ENCODE data around the gene LRRC4C.
"Not testable (repeated sequence)": the region's sequence is repeated elsewhere in the genome, so short reads cannot be mapped to it uniquely, and the experiment has no call there.

LRRC4C gene

GRCh38 chr11:40877256-40877655 lies 582.2 kb downstream of the LRRC4C start:
- no peak for DNase-seq (ENCODE audit: low read depth in 2 of 2)

DNA sequence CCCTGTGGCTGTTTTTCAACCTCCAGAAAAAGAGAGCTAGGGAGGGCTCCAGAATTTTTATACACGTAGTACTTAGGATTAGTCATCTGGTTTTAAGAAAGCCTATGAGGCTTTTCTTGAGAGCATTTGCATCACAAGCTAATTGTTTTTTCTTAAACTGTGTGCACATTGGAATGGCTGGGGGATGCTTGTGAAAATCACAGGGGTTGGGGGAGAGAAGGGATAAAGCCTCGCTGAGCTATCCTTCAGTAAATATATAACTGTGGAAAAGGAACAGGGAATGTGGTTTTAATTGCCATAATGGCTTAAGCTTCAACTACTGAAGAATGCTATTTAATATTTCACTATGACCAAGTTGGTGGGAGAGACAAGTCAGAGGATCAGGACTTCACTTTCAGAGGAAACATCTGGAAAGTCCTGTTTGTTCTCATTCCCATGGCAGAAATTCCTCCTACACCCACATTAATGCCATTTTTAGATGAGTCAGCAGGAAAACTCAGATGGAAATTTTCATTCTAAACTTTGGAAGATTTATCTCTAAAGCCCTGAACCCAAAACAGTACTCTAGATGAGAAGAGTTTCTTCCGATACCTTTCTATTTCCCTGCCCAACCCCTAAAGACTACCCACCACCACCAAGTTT lies 591.3 kb downstream of the LRRC4C start:
- no peak for DNase-seq (ENCODE audit: low read depth in 2 of 2)

DNA sequence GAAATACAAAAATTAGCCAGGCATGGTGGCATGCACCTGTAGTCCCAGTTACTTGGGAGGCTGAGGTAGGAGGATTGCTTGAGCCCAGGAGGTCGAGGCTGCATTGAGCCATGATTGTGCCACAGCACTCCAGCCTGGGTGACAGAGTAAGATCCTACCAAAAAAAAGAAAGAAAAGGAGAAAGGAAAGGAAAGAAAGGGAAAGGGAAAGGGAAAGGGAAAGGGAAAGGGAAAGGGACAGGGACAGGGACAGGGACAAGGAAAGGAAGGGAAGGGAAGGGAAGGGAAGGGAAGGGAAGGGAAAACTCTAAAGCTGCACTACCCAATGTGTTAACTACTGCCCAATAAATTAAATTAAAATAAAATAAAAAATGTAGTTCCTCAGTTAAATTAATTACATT lies 601.7 kb downstream of the LRRC4C start:
- DNase-seq (ENCODE audit: low read depth in 2 of 2) = not testable (repeated sequence)

DNA sequence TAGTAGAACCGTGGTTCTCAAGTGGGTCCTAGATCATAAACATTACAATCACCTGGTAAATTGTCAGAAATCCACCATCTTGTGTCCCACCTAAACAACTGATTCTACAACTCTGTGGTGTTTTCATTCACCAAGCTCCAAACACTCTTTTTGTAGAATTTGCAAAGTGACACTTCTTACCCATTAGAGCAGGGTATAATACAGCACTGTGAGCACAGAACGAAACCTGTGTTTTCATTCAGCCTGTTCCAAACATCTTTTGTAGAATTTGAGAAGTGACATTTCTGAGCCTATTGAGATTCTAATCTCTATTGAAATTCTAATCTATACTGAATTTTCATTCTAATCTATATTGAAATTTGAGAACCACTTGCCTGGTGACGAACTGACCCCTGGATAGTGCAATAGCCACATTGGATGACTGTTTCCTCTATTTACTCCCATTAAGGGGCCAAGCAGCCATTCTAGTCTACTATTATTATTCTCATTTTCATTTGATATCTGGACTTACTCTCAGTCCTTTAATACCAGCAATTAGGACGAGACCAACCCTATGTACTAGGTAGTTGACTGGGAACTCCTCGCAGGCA lies 616.6 kb downstream of the LRRC4C start:
- DNase-seq (ENCODE audit: low read depth in 2 of 2) = no peak

GRCh38 chr11:40841231-40841630 lies 618.2 kb downstream of the LRRC4C start:
- DNase-seq (ENCODE audit: low read depth in 2 of 2) = no peak

DNA sequence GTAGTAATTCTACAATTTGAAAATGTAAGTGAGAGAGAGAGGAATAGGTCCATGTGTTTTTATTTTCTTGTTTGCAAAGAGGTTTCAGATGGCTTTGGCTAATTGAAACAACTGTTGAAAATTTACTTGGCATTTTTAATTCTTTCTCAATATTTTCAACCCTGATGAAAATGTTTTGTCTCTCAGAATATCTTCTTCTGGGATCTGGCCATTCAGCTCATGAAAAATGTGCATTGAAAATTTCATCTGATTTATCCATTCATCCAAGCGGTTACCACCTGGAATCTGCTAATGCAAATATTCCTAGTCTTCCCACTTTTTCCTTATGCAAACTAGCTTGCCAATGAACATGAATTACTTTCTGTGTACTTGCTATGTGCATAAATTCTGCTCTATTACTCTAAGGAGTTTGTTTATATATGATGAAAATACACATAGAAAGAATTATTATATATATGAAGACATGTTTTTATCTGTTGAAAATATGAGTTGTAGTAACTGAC lies 621.2 kb downstream of the LRRC4C start:
- no peak for DNase-seq (ENCODE audit: low read depth in 2 of 2)

DNA sequence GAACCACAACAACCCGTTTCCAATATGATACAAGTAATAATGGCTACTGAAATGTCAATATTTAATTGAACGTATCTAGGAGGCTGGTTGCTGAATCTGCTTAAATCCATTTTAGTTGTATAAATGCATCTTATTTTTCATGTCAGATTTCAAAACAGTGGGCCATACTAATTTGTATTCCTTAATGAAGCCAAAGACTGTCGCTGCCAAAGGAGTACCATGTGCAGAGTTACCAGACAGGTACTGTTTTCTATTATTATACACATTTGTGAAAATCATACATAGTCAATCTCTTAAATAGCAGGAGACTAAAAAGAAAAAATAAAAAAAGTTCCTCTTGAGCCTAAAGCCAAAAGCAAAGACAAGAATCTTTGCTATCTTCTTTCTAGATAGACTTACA lies 632.3 kb downstream of the LRRC4C start:
- DNase-seq (ENCODE audit: low read depth in 2 of 2) = no peak

- no peak for DNase-seq (ENCODE audit: low read depth in 2 of 2)
Measured at GRCh38 chr11:40826601-40827000, 632.9 kb downstream of the LRRC4C start.

DNA sequence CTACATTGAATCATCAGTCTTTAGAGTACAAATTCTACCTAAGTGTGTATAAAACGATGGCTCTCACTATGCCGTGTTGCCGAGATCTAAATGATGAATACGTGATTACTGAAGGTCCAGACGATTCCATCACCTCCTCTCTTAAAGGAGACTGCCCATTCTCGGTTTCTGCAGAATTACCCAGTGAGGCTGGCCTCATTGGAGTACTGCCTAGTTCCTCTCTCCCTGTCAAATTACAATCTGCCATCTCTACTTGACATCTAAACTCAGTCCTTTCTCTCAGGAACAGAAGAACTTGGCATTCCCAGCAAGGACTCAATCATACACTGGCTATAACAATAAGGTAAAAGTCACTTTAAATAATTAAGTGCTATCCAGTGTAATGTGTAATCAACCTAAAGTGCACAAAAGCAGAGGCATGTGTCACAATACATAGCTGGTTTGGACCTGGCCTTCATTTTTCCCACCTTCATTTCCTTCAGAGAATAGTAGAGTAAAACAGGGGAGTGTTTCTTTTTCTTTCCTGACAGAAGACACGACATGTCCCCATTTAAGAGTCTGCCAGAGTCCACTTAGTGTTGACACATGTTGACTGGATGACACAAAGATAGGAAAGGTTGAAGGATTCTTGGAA lies 634.1 kb downstream of the LRRC4C start:
- no peak for DNase-seq (ENCODE audit: low read depth in 2 of 2)

DNA sequence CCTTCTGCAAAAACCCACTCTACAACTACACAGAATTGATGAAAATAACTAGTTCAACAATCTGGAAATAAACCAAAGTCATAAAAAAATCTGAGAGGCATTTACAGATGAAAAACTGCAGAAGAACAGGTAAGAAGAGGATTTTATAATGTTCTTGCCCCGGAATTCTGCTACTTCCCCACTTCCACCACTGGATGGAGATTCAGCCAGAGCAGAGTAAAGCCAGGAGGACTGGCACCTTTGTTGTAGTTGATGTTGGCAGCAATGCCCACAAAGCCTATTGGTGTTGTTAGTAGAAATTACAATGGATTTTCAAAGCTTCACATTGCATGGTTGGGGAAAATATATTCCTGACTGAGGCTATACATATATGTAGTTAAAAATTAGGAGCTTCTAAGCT lies 640.2 kb downstream of the LRRC4C start:
- DNase-seq (ENCODE audit: low read depth in 2 of 2) = no peak

DNA sequence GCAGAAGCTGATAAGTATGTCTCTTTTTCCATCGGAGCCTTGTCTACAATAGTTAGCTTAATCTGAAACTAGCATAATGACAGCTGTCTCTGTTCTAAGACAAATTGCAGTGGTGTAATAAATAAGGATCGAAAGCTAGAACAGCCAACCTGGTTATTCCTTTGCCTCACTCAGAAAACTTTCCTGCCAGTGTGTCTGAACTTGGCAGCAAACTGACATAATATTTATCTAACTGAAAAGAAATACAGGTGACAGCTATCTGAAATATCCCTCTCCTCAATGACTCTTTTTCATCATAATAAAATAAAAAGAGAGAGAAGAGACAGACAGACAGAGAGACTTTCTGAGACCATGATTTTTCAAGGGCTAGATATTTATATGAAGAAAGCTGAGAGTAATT lies 642.5 kb downstream of the LRRC4C start:
- no peak for DNase-seq (ENCODE audit: low read depth in 2 of 2)

DNA sequence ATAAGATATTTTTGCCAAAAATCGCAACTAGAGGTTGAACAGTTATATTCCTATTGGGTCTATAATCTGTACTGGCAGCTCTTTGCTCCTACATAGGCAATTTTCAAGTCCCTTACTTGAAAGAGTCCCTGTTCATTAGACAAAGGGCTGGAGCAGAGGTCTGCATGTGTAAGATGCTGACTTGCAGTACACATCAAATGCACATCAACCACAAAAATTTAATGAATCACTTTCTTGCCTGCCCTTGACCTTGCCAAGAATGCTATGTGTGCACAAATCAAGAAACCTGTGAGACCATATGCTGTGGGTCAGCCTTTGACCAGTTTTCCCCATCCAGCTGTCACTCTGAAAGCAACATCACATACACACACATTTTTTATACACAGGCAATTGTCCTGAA lies 661.5 kb downstream of the LRRC4C start:
- DNase-seq (ENCODE audit: low read depth in 2 of 2) = no peak

DNA sequence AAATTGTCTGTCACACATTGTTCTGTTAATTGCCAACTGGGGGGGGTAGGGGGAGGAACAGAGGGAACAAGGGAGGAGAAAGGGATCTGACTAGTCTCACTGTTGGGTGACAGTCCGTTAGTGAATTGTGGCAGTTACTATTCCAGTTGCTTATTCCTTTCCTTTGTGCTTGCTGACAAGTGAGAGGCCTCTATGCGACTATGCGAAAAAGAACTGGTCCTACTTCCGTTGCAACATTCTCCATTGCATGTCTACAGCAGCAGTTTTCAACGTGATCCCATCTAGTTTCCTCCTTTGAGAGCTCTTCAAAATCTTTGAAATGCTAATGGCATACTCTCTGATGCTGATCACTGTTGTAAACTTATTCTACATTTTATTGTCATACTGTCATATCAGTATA lies 672.2 kb downstream of the LRRC4C start:
- no peak for DNase-seq (ENCODE audit: low read depth in 2 of 2)

DNA sequence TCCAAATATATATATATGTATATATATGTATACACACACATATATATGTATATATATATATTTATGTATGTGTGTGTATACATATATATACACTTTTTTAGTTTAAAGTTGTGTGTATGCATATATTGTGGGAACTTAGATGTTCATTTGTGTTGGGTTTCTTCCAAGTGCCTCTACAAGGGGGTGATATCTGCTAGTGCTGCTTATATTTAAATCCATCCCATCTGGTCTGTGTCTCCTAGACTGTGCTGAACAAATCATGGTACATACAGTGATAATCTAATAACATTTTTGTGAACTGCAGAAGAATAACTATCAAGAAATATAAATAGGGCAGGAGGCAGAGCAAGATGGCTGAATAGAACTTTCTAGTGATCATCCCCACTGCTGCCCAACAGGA lies 696.4 kb downstream of the LRRC4C start:
- DNase-seq (ENCODE audit: low read depth in 2 of 2) = no peak

DNA sequence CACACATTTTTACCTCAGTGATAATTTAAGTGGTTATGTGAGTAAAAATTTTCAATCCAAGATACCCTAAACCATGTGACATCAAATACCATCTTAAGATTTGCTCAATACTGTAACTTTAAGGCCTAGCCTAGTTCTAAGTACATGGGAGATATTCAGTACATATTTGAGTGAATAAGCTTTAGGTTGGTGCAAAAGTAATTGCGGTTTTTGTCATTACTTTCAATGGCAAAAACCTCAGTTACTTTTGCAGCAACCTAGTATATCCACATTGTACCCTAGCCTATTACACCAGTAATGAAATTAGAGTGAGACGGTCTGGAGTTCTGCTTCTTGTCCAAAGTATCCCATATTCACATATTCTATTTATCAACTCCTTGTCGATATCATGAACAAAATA lies 700.1 kb downstream of the LRRC4C start:
- no peak for DNase-seq (ENCODE audit: low read depth in 2 of 2)

DNA sequence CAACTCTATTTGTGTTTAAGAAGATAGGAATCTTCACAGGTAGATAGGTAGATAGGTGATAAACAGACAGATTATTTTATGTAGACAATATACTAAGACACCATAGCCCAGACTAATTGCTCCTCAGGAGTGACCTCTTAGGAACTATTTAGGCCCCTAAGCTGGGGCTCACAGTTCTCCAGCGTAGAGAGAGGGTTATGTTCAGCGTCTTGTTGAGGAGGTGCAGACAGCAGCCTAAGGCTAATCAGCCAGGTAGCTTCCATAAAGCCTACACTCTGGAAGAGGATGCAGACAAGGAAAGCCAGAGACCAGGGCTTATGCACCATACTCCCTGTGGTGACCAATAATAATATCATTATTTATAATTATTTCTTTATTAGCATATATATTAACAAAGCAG lies 705.2 kb downstream of the LRRC4C start:
- DNase-seq (ENCODE audit: low read depth in 2 of 2) = no peak

- DNase-seq (ENCODE audit: low read depth in 2 of 2) = no peak
Measured at GRCh38 chr11:40746282-40746681, 713.2 kb downstream of the LRRC4C start.

- no peak for DNase-seq (ENCODE audit: low read depth in 2 of 2)
Measured at GRCh38 chr11:40732132-40732531, 727.3 kb downstream of the LRRC4C start.

DNA sequence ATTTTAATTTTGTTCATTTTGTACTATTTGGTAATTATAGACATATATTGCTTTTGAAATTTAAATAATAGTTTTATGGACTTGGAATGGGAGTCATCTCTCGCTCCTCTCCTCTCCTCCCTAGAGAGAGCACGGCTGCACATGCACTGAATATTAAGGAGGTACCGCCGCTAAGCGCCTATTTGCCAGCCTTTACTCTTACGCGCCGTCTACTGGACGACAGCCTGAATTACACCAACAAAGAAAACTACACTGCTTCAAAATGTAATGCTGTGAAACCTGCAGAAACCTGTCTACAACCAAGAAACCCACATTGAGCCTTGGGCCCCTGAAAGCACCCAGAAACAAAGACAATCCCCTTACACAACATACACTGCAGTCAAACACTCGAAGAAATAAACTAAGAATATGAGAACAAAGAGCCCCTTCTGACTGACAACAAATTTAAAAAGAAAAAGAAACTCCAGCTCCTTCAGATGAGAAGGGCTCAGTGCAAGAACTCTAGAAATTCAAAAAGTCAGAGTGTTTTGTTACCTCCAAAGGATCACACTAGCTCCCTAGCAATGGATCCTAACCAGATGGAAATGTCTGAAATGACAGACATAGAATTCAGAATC lies 737.2 kb downstream of the LRRC4C start:
- DNase-seq (ENCODE audit: low read depth in 2 of 2) = no peak

DNA sequence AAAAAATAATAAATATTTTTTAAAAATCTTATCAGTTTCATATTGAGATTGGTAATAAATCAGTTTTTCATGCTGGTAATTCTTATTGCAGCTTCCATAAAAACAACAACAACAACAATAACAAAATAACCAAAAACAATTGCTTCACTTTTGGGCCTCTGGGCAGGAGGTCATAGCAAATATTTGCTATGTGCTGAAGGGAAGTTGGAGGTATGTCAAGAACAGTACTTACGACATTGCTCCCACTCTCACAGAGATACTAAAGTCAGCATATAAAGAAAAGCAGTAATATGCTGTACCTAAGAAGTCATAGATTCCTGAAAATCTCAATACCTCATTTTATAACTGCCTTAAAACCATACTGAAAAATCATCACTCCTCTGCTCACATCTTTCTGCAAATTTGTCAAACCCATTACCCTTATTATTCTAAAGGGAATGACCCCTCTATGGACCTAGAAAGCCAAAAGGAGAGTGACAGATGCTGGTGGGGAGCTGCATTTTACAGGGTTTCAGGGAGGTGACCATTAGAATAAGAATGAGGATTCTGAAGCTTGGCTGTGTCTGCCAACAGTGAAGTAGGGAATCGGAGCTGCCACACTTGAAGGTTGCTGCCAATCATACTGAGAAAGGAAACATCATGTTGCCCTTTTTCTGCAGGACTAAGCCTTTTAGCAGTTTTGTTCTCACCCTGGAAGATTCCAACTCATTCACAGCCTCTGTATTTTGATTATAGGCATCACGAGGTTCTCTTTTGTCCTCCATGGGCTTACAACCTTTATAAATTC lies 742.9 kb downstream of the LRRC4C start:
- no peak for DNase-seq (ENCODE audit: low read depth in 2 of 2)

DNA sequence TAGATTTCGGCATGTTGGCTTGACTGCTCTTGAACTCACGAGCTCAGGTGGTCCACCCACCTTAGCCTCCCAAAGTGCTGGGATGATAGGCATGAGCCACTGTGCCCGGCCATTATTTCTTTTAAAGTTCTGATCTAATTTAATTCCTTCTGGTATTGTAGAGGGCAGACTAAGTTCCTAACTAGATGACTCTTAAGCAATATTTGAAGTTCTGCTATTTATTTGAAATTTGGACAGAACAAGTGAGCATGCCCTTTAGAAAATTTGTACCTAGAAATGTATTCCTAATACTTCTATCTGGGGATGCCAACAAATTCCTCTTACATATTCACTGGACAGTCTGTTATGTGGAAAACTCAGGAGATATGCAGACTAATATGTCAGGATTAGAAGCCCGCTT lies 746.4 kb downstream of the LRRC4C start:
- no peak for DNase-seq (ENCODE audit: low read depth in 2 of 2)

GRCh38 chr11:40701027-40701426 lies 758.4 kb downstream of the LRRC4C start:
- no peak for DNase-seq (ENCODE audit: low read depth in 2 of 2)
